Fibroblast of lung (primary cell): ENCODE data around the gene DDO.

Experiments
- CTCF ChIP-seq, 2 donors: IDR thresholded peaks in 1 of 2; conservative IDR thresholded peaks in 1 of 2; 1 replicate in 1 of 2; 2 replicates in 1 of 2; pipeline ENCODE4 v1.5.1; 2011 to 2012; ENCODE audit warnings: low read length in 2 of 2, control low read depth in 1 of 2, inconsistent platforms in 1 of 2, low read depth in 1 of 2, mild to moderate bottlenecking in 1 of 2
- EZH2 ChIP-seq: IDR thresholded peaks from 2 replicates; pipeline ENCODE4 v1.5.1; 2012; ENCODE audit warnings: low read length, control low read depth, mild to moderate bottlenecking; ENCODE audit errors: missing control alignments

GRCh38 chr6:110421749-110422443, 6.5 kb upstream of the DDO start:
- no peak for TF ChIP-seq EZH2
- no peak for TF ChIP-seq CTCF (conservative IDR thresholded peaks at IDR 0.05 in 1 of 2, IDR thresholded peaks at IDR 0.05 in 1 of 2; ENCODE audit: low read depth in 1 of 2, low read length in 2 of 2)
